GM19099 (cell line): ENCODE data around the gene ABCC11.

Experiments
- POLR2A ChIP-seq: IDR thresholded peaks from 3 replicates; pipeline ENCODE4 v1.6.1; 2011; ENCODE audit warnings: low read depth; ENCODE audit not compliant: insufficient read length; ENCODE audit errors: extremely low read depth

ABCC11 gene

DNA sequence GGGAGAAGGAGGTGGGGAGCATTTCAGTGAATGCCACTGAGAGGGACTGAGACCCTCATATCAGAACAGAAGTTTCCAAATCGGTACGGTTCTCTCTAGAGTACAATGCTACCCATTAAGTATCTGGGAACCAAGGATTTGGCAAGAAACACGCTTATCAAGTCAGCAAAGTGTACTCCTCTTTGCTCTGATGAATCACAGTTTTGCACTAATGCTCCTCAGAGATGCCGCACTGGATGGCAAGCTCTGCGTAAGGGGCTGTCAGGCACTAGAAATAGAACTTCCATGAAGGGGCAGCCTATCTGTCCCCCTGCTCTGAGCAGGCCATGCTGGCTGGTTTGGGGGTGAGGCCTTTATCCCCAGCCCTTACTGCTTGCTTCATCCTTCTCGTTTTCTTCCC is 86.8 kb downstream of the ABCC11 start:
- no peak for TF ChIP-seq POLR2A

DNA sequence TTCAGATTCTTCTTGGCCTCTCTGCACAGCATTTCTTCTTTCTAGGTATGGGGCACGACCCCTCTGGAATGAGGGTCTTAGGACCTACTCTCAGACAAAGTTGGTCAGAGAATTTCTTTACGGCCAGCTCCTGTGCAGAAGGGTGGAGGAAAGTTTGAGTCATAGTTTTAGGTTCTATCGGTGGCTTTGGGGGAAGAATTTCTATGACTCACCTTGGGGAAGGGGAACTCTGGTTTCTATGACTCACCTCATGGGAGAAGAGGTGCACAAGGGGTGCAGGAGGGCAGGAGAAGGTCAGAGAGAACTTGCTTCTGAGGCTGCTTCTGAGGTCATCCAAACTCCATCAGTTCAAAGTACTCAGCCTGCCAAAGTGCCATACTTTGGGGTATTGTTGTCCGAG is 89.0 kb downstream of the ABCC11 start:
- no peak for TF ChIP-seq POLR2A

DNA sequence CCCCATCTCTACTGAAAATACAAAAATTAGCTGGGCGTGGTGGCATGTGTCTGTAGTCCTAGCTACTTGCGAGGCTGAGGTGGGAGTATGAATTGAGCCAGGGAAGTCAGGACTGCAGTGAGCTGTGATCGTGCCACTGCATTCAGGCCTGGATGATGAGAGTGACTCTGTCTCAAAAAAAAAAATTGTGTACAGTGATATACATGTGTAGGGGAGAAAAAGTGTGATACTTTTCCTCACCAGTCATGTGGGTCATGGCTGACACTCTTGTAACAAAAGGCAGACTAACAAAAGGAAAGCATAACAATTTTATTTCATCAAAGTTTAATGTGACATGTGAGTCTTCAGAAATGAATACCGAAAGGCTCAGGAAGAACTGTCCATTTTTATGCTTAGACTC is 89.5 kb downstream of the ABCC11 start:
- no peak for TF ChIP-seq POLR2A

DNA sequence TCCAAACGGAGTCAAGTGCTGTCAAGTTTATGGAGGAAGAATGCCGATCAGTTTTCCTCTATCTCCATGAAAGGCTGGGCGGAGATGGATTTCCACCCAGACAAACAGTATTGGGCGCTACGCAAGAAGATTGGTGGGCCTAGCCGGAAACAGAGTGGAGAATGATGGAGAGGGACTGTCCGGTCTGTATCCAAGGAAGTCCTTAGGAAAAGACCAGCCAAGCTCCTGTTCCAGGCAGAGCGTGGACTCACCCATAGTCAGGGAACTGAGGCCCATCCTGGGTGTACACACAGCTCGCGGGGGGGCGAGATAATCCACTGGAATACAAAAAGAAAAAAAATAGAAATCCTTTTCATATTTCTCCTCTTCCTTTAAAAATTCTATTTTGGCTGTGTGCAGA is 90.0 kb downstream of the ABCC11 start:
- no peak for TF ChIP-seq POLR2A

DNA sequence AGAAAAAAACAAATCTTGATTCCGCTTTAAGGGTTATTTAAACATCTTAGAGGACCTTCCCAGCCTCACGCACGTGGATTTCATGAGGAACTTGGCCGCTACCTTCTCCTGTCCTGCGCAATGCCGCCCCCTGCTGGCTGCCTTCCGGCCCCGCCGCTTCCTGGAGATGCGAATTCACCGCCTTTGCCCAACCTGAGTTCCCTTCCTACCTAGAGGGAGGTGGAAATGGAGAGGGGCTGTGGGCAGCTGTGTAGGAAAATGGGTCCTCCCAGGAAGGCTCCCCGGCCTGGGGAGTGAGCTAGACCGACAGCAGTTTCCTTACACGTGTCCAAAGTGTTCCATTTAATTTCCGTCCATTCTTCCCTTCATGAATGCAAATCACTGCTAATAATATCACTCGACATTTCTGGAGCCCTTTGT is 90.5 kb downstream of the ABCC11 start:
- TF ChIP-seq POLR2A, result no peak

DNA sequence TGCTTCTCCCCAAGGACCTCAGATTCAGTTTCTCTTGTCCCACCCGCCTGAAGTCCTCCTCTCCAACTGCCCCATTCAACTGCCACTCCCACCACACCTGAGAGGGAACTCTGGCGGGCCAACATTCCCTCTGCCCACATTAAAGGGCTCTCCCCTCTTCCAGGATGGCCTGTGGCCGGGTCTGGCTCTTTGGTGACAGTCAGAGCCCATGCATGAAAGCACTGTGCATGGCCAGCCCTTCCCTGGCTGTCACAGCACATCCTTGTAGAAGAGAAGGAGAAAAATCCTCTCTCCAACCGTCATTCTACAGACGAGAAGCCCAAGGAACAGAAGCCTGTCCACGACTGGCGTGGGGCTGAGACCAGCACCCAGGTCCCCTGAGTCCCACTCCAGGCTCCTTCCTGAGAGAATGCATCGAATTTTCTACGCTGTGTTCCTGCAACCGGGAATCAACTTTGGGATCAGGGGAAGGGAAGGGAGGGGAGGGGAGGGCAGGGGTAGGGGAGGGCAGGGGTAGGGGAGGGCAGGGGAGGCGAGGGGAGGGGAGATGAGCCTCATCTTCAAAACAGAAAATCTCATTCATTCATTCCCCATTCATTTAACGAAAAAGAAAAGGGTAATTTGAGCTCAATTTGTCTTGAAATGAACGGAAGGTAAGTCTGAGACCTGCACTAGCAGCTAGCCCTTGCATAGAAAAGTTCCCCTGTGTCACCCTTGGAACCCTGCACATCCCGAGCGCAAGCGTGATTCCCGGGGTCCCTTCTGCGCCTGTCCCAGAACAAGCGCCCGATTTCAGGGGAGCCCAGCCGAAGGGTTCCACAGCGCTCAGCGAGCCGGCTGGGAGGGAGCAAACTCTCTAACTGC is 91.2 kb downstream of the ABCC11 start, which contains the start of gene ABCC12:
TSS of gene ABCC12 (minus strand) at position 68 of the 864 bp plus-strand sequence. CDS start 9,569 bp downstream, outside the sequence.
- no peak for TF ChIP-seq POLR2A

DNA sequence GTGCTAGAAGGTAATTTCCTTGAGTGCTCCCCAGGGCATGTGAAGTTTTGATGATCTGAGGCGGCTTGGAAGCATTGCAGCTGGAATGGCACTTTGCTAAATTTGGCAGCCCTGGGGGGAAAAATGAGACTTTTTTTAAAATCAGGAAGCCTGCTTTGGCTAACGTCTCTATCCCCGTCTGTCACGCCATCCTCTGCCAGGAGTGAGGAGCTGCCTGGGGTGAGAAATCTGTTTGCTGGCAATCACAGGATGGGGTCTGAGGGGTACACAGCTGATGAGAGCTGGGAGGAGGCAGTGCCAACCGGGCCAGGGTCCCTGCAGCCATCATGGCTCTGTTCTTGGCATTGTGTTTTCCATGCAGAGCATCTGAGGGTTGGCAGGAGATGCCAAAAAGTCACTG is 93.6 kb downstream of the ABCC11 start:
- TF ChIP-seq POLR2A, result no peak

DNA sequence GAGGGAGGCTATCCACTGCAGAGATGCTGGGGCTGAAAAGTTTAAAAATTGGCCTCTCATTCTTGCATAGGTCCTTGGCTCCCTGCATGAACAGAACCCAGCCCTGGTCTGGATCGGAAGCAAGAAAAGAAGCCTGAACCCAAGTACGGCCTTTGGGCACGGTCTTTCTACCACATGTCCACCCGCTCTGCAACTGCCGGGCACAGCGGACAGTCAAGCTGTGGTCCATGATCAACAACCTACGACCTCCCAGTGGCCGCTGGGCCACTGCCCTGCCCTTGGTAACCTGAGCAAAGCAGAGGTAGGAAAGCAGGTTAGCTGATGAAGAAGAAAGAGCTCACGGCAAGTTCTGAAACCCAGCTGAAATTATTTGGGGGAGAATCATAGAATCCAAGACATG is 95.1 kb downstream of the ABCC11 start:
- TF ChIP-seq POLR2A, result no peak

DNA sequence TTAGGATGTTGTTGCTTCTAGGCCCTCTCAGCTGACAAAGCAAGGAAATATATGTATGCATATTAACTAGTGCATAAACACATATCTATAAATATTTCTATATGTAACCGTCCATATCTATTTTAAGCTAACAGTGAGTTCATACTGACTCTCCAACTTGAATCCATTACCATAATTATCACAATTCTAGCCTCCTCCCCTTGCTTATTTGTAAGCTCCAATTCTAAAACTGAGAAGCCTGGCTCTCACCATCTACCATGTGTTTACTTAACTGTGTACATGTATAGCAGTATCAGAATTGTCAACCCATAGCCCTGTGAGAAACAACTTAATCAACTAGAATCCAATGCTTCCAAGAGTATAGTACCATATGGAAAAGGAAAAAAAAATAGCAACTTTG is 96.6 kb downstream of the ABCC11 start:
- no peak for TF ChIP-seq POLR2A

DNA sequence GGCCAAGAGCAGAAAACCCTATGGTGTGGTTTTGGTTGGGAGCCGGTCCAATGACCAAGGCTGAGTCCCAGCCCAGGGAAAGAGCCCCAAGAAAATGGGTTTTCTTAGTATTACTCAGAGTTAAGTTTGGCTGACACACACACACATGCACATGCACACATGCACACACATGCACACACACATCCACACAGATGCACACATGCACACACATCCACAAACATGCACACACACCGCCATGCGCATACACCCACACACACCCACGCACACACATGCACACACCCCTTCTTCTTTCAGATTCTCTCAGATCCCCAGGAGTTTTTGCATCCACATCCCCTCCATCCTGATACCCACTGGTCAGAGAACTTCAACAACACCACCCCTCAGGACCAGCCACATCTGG is 100.6 kb downstream of the ABCC11 start:
- TF ChIP-seq POLR2A, result no peak

DNA sequence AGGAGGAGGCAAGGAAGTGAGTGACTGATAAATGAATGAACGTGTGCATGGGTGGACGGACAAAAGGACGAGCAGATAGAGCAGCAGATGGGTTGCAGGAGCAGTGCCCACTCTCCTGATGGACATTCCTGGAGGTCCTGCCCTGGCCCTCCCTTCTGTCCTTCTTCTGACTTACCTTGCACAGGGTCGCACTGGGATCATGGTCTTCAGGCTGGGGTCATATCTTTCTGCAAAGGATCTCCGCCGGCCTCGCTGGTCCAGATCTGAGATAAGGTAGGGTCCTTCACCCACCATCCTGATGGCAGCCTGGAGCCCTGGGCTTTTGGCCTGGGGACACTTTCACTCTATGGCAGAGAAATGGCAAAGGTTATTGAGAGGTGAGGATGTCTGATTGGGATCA is 101.2 kb downstream of the ABCC11 start:
- TF ChIP-seq POLR2A, result no peak

DNA sequence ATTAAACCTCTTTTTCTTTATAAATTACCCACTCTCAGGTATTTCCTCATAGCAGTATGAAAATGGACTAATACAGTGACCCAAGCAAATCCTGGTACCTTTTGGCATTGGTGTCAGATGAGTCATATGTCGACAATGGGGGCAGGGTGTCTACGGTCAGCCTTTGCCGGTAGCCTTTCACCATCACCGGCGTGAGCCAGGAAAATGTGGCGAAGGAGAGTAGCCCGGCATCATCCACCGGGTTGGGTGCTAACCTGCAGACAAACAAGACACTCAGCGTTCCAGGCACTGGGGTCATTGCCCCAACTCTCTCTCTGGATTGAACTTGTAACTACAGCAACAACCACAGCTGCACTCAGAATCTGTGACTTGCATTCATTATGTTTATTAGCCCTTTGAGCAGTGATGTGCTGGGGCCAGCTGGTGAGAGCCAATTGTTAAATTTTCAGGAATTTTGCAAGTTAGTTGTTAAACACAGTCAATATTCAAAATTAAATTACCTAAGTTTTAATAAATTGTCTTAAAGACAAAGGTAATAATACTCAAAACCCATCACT is 103.4 kb downstream of the ABCC11 start:
- TF ChIP-seq POLR2A, result no peak

DNA sequence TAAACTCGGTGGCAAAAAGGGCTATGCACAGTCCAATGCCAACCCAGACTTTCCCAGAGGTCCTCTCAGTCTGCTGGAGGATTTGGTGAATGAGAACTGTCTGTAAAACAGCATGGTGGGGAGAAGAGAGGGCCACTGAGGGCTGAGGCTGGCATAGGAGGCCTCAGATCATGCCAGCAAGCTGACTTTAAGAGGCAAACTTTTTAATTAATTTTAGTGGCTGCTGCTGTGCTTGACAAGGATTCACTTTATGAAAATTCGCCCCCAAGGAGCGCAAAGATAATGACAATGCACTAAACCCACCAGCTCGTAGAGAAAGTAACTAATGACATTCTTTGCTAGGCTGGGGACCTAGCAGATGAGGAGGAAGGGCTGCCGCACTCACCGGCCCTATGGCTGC is 106.5 kb downstream of the ABCC11 start:
- no peak for TF ChIP-seq POLR2A

DNA sequence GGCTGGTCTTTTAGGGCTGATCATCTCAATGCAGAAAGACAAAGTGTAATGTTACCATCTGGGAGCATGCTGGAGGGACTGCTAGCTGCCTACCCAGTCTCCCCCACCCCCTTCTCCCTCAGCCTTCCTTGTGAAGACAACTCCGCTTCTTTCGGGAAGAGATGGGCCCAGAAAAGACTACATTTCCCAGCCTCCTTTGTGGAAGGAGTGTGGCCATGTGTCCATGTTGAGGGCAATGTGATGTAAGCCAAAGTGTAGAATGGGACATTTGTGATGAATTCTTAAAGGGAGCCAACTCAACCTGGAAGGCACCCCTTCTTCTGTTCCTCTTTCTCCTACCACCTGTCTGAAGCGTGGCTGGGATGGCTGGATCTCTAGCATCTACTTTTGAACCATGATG is 107.8 kb downstream of the ABCC11 start:
- TF ChIP-seq POLR2A, result no peak

DNA sequence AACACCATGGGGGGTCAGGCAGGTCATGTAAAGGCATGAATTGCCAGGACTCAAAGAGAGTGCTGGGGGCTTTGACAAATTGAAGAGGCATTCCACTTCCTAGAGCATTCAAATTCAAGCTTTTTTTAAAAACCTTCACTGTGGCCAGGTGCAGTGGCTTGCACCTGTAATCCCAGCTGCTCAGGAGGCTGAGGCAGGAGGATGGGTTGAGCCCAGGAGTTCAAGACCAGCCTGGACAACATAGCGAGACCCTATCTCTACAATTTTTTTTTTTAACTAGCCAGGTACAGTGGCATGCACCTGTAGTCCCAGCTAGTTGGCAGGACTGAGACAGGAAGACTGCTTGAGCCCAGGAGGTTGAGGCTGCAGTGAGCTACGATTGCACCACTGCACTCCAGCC is 108.8 kb downstream of the ABCC11 start:
- no peak for TF ChIP-seq POLR2A

DNA sequence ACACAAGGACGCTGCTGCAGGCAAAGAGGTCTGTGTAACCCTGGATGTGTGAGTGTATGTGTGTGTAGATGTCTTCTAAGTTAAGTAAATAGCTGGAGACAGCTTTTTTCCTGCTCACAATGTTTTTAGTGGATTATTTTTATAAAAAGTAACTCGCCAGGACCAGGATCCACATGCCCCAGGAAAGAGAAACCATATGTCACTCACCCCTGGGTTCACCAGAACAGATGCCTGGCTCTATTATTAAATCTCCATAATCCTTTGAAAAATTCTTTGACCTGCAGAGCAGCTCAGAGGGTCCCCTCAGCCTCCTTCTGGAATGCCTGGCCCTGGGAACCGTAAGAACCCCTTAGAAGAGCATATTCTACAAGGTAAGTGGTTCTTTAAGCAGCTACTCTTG is 109.5 kb downstream of the ABCC11 start:
- TF ChIP-seq POLR2A, result no peak
